Hematopoietic multipotent progenitor cell treated with erythropoietin and hydrocortisone succinate and interleukin-3 and kit ligand, for 15 days (in vitro differentiated cells): ENCODE results near the gene LYST.

Source experiments
- DNase-seq: peaks from one replicate; pipeline ENCODE4 v3.0.0-alpha.2; 2015; ENCODE audit warnings: low spot score

Gene LYST

DNA sequence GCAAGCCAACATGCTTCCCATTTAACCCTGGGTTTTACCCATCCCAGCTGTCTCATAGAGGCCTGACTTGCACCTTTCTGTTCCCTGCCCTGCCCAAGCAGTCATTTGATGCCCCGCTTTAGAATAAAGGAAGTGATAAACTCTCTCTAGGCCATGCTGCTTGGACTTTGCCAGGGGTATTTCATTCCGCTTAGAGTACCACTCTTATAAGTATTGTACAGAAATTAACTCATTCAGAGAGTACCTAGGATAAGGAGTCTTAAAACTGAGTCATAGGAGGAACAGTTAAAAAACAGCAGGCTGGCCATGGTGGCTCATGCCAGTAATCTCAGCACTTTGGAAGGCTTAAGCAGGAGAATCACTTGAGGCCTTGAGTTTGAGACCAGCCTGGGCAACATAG lies 21.0 kb upstream of the LYST start:
- no peak for DNase-seq

DNA sequence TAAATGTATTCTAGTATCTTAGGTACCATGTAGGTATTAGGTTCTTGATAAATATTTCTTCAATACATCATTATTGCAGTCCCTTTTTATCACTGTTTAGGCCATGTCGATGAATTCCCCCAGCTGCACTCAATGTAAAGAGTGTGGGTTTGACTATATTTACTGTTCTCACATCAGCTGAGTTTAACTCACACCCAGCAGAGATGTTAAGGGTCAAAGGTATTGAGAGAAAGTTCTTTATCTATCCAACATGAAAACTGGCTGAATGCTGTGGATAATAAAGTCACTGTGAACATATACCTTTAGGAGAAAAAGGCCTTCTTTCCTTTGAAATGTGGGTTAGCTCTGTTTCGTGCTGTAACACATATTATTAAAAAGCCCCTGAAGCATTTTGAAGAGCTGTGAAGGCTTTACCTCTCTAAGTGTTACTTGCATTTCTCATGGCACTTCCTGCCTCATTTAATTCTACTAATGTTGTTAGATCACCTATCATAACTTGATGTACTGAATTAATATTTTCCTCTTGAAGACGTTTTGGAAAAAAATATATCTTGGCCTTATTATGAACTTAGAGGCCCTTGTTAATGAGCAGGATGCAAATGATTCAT lies 19.1 kb upstream of the LYST start:
- DNase-seq, result no peak

DNA sequence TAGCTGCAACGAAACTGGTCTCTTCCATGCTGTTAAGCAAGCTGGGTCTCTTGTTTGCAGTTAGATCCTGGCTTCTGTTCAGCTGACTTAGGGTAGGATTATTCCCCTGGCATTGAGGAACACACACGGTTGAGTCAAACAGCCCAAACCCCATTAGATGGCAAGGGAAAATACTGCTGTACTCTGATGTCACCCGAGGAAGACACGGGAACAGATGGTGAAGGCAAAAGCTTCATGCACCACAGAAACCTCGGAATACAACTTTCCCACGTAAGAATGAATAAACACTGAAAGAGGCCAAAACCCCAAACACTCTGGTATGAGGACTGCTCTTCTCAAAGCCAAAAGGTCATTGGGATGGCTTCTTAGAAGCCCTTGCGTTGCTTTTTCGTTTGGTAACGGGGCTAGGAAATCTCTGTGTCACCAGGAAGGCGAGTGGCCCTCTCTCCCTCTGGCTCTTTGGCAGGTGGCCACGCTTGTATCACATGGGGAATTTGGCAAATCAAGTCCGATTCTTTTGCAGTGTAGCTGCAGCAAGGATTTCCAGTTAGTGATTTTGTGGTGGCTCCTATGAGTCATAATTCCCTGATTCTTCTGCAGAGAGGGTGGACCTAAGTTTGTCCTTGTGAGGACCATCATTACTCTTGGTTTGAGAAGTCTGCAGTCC lies 16.7 kb upstream of the LYST start:
- DNase-seq, result no peak

DNA sequence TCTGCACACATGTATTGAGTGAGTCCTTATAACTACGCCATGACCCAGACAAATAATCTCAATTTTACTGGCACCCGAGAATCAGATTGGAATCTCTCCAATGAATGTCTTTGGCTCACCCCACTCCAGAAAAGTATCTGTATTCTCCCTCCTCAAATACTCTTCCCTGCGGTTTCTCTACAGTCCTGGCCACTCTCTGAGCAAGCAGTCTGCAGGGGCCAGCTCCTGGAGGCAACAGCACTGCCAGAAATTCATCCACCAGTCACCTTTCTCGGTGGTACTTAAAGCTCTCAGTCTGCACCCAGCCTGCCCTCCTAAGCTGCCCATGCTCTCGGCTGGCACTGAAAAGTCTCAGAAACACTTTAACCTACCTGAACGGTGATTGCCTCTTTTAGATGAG lies 16.1 kb upstream of the LYST start:
- DNase-seq, result no peak

DNA sequence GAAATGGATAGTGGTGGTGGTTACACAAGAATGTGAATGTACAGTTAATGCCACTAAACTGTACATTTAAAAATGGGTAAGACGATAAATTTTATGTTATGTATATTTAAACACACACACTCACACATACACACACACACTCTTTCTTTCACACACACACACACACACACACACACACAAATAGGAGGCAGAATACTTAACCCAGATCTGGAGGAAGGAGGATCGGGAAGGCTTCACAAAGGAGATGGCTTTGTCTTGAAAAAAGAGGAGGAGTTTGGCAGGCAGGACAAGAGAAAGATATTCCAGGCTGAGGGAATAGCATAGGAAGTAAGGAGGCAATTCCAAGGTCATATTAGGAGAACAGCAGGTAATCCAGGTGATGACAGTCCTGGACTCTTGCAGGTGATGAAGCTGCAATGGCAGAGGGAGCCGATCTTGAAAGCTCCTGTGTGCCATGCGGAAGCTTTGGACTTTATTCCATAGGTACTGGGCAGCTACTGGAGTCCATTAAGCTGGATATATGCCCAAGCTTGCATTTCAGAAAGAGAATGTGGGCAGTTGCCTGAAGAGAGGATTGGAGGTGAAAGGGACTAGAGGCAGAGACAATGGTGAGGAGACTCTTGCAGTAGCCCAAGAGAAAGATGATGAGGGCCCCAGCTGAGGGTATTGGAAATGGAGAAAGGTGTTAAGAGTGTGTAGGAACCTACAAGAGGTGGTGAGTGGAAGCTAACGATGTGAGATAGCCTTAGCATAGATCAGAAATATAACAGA lies 15.4 kb upstream of the LYST start:
- no peak for DNase-seq

DNA sequence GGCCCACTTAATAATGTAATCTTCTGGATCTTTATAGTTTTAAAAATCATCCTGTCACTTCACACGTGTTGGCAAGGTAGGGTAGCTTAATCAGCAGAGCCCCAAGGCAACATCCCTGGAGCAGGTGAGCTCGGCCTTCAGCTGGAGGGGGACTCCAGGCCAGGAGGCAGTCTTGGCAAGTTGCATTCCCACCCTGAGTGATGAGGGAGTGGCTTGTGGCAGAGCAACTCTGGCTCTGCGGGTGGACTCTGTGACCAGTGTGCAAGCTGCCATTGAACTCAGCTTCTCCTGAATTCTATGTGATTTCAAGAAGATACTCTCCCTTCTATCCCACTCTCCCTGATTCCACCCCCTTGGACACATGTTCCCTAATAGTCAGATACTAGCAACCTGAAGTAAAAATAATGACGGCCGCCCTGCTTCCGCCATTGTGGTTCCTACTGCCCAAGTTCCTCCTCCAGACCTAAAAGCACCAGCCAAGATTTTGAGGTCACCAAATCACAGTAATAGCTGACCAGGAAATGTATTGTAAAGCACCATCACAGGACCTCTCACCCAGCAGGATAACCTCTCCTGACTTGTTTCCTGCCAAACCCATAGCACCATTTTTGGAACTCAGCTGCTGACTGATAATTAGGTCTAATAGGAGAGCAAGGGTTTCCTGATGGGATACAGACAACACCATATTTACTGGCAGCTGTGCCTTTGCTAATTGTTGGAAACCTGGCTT lies 11.5 kb upstream of the LYST start:
- no peak for DNase-seq

DNA sequence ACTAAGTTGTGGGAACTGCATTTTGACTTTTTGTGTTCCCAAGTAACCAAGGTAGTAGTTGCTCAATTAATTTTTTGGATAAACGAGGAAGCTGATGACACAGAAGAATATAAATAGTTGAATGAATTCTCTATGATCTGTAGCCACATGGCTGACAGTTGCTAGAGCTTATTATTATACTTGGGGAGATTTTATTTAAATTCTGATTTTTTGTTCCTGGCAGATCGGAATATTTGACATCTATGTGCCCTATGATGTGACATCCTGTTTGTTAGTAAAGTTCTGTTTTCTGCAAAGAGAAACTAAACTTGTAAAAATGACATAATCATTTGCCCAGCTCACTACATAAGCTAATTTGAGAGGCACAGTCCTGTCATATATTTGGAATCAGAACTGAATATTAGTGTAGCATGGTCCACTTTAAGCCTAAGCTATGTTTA lies 9.7 kb upstream of the LYST start:
- DNase-seq, result no peak

DNA sequence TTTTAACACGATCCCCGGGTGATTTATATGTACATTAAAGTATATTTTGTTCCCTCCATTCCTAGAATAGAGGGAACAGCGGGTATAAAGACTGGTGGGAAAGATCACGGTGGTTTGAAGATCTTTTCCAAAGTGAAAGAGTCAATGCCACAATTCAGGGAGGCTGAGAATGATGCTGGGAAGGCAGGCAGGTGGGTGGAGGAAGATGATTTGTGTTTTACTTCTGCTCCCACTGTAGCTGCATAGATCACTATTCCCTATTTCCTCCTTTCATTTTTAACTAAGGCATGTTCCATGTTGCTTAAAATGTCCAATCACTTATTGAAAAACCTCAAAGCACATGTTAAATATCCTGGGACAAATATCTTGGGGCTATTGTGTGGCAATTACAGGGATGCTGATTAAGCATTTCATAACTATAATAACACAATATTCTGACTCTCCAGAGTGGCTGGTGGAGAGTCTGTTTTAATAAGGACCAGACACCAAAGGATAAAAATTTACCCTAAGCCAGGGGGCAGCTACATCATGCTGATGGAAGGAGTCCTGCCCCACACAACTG lies 8.4 kb upstream of the LYST start:
- no peak for DNase-seq

DNA sequence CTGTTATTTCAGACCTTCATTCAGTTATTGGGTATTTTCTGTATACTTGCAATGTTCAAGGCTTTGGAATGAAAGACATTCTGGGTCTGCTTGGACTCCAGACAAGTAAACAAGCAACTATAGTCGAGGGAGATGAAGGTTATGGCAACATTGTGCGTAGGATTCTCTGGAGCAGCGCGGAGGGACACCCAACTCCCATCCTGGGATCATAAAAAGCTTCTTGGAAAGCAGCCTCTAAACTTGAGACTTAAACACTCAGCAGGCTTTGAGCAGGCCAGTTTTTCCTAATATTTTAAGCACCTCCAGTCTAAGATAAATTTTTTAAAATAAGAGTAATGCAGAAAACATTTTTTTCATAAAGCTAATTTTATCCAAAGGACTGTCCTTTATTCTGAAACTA lies 7.6 kb upstream of the LYST start:
- DNase-seq, result no peak

DNA sequence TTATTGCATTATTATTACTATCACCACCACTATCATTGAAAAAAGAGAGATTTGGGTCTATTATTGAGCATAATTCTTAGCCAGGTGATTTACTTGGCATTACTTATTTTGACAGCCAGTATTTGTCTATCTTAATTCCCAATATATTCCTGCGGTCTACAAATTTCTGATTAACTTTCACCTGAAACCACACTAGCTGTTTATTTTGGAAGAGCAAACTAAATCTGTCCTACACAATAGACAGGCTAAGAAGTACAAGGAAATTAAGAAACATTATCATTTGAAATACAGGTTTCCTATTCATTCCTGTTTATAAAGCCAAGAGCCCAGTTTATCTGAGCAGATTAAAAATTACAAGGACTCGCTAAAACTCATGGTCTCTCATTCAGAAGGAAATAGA lies 6.9 kb upstream of the LYST start:
- no peak for DNase-seq

DNA sequence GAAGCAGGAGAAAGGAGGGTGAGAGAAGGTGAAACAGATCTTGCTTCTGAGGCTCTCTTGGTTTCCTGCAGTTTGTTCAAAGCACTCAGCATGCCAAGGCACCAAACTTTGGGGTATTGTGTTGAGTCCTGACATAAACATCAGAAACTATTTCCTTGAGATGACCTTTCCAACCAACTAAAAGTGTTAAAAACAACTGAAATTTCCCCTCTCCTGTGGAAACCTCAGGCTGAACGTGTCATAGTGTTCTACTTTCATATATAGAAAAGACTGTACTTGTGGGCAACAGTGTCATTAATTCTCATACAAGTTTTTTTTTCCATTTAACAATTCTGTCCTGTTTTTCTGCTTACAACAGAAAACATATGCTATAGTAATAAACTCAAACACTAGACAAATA lies 6.3 kb upstream of the LYST start:
- no peak for DNase-seq

DNA sequence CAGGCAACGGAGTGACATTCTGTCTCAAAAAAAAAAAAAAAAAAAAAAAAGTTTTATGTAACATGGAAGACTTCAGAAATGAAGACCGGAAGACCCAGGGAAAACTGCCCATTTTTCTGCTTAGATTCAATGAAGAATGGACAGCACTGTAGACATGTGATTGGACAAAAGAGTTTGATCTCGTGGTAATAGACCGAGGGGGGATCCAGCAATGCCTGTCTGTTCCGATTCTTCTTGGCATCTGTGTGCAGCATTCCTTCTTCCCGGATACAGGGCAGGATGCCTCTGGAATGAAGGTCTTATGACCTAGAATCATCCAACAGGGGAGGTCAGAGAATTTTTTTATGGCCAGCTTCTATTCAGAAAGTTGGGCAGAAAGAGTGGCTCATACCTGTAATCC lies 5.6 kb upstream of the LYST start:
- DNase-seq, result no peak

DNA sequence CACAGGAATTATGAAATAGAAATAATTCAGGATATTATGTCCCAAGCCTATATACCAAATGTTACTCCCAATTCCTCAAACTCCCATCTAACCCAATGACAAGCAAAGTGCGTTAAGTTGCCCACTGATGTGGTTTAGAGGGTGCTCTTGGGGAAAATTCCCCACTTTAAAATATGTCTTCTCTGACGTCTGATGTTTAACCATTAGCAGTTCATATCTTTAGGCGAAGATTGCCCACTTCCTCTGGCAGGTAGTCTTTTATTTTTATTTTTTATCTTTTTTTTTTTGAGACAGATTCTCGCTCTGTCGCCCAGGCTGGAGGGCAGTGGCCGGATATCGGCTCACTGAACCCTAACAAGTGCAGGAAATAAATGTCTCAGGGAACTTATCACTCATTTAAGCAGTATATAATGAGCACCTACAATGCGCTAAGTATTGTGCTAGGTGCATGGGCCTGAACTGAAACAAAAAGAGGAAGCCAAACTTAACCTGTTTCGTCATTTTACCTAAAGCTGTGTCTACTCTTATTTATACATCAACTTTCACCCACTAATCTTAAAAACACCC lies 1.3 kb upstream of the LYST start:
- DNase-seq, result no peak

DNA sequence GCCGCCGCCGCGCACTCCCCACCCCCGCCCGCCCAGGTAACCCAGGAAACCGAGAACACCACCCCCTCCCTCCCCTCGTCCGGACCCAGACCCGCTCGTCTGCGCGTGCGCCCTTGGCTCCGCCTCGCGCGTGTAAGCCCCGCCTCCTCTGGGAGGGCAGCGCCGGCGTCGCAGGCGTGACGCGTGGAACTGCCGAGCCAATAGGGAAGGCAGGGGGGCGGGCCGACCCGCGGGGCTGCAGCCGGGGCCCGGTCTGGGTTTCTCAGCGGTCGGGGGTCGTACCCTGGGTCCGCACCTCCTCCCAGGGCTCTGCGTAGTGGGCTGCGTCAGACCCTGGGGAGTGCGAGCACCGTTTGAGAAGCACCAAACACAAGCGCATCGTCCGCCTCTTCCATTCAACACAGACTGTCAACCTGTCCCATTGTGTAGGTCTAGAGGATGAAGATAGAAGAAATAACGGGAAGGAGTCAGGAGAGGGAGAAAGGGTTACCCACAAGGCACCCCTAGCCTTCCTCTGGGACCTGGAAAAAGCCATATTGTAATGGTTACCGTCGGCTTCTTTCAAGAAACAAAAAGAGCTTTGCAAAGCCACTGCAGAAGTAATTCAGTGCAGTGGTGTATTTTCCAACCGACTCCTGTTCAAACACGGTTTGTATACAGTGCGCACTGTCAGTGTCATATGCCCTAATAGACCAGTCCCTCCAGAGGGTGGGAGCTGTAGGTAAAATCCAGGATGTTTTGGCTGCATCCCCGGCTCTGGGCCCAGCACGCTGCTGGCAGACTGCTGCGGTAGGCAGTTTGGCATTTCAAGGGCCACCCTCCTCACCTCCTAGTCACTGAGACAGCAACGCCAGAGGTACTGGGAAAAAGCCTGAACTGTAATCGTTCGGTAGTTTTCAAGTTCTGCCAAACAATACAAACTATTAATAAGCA lies 473 bp upstream of the LYST start:
- DNase-seq, result peak; percentile 97

DNA sequence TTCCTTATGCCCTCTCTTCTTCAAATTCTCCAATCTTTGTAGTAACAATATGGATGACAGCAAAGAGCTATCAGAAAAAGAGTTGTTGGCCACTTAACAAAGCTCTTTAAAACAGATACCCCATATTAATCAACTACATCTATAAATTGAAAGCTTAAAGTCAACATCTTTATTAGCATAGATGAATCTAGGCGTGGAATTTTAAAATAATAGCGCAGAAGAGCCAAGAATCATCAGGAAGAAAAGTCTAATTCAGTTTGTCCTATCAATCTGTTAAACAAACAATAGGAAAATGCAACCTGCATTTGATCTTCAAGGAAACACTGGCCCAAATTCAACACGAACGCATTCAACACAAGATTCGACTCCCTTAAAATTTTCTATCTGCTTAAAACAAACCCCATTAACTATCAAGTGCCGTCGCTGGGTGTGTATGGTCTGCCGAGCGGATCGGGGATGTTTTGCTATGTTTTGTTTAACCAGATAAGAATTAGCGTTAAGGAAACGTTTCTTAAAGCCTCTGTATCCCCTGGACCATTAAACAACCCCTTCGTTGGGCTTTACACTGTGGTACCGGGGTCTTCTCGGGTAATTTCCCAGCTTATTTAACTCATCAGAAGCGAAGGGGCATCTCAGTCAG lies 1.0 kb downstream of the LYST start:
- no peak for DNase-seq

DNA sequence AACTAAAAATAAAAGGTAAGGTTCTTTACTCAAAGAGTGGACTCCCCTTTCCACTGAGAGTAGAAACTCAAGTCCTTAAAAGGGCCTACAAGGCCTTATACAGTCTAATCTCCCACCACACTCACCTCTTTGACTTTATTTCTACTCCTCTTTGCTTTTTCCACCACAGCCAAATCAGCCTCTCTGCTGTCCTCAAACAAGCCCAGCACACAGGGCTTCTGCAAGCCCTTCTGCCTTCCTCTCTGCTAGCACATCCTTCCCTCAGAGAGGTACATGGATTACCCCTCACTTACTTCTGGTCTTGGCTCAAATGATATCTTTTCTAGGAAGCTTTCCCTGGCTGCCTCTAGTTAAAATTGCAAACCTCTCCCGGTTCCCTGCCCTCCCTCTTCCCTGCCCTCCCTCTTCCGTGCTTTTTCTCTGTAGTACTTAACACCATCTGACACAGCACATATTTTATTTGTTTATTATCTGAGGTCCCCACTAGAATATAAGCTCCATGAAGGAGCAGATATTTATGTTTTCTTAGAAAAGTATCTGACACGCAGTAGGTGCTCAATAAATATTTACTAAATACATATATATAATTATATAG lies 1.7 kb downstream of the LYST start:
- no peak for DNase-seq

DNA sequence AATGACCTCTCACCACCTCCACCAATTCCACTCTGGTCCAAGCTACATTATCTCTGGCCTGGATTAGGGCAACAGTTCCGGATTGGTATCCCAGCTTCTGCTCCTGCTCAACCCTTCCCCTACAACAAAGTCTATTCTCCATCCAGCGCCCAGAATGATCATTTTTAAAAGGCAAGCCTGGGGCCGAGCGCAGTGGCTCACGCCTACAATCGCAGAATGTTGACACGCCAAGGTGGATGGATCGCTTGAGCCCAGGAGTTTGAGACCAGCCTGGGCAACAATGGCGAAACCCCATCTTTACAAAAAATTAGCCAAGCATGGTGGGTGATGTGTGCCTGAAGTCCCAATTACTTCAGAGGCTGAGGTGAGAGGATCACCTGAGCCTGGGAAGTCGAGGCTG lies 2.2 kb downstream of the LYST start:
- DNase-seq, result no peak

DNA sequence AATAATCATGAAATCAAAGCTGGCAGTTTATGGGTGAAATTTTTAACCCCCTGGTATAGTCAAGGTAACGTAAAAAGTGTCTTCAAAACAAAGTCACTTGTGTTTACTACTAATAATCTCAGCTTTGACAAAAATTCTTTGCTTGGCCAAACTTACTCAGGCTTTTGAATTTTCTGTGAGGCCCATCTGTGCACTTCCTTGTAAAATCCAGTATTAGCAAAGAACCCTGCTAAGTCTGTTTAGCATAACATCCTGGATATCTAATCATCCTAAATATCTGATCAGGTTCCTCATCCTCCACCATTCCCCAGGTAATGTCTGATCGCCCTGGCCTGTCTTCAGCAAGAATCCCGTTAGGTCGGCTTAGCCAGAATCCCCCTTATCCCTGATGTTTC lies 3.0 kb downstream of the LYST start:
- DNase-seq, result no peak

DNA sequence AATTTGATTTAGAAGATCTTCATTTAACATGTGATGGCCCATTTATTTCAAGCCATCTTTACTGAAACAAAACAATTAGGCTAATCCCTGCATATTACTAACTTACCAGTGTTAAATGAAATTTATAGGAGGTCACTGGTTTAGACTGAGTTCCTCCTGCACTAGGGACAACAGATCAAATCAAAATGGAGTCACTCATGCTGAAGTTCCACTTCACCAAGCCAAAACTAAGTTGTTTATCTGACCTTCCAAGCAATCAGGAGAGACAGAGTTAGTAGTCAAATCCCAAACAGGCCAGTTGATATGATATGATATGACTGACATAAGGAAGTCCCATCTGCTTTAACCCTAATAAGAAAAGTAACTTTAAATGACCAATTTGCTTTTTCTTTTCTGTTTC lies 4.8 kb downstream of the LYST start:
- no peak for DNase-seq

DNA sequence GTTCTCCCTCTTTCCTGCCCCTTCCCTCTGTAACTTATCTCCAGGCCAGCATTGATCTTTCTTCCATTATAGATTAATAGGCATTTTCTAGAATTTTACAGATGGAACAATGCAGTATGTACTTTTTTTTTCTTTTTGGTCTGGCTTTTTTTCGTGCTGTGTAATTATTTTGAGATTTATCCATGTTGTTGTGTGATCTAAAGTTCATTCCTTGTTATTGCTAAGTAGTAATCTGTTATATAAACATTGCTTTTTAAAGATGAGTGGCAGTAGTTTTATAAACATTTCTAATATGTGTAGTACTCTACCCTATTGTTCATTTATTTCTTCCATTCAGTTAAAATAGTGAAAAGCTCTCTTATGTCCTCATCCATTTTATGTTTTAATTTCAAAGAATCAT lies 5.9 kb downstream of the LYST start:
- DNase-seq, result no peak
